HG02870 (cell line): Measurements from ENCODE around the gene TSPAN14.

Source experiments
- ATAC-seq: cut with Tn5 transposase; IDR thresholded peaks from one replicate; pipeline ENCODE4 v1.9.1; 2021; ENCODE audit warnings: mild to moderate bottlenecking, moderate library complexity; ENCODE audit not compliant: unreplicated experiment

Gene TSPAN14

GRCh38 chr10:80486785-80487420, 32.8 kb downstream of the TSPAN14 start:
- no peak for ATAC-seq

- ATAC-seq: no peak
These were observed 33.3 kb downstream of the TSPAN14 start for GRCh38 chr10:80487421-80487785.

DNA sequence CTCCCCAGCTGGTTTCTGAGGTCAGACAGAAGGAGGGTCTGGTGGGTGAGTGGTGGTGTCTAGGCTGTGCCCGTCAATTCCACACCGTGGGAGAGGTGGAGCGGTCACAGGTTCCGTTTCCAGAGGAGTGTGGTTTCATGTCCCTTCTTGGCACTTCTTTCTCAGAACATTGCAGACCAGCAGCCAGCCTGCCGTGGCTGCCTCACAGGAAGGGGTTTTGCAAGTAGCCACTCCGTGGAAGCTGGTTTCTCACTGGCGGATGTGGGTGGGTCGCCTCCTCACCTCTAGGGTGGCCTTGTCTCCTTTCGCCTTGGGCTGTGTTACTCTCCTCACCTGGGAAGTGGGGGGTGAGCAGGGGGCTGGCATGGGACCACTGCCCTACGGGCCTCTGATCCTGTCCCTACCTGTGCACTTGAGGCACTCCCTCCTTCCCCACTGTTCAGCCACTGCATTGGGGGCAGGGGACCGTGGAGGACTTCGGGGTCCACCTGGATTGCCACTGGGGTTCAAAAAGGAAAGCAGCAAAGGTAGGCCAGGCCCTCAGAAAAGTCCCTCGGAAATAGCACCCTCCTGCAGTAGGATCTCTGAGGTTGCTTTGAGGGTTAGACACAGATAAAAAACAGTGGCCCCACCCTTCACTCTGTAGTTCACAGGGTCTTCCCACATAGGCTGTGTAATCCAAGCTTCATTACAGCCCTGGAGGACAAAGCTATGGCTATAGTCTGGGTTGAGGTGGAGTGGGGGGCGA, 33.9 kb downstream of the TSPAN14 start:
- no peak for ATAC-seq

GRCh38 chr10:80488539-80489066, 34.5 kb downstream of the TSPAN14 start:
- ATAC-seq: no peak

DNA sequence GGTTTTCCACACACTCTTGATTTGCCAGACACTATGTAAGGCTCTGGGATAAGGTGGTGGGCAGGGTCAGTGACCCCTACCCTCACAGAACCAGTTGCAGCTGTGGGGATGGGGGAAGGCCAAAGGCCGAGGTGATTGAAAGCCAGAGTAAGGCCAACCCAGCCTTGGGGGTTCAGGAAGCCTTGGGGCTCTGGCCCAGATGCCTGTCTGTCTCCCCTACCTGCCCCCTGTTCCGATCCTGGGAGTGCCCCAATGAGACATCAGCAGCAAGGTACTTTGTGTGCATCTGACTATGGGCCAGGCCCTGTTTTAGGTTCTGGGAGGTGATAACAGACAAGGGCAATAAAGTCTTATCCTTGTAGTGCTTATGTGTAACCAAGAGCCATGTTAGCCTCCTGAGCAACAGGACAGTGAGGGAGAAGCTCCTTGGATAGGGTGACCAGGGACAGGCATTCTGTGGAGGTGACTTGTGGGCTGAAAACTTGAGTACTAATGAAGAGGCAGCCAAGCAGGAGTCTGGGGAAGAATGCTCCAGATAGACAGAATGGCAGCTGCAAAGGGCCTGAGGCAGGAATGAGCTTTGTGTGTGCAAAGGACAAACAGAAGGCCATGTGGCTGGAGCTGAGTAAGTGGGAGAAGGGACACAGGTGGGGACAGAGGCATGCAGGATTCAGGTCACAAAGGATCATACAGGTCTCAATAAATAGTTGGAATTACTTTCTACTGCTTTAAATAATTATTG, 35.4 kb downstream of the TSPAN14 start:
- ATAC-seq: no peak

GRCh38 chr10:80491251-80492102, 37.4 kb downstream of the TSPAN14 start:
- ATAC-seq: no peak

GRCh38 chr10:80492848-80493521, 38.9 kb downstream of the TSPAN14 start:
- peak; percentile 36 for ATAC-seq

DNA sequence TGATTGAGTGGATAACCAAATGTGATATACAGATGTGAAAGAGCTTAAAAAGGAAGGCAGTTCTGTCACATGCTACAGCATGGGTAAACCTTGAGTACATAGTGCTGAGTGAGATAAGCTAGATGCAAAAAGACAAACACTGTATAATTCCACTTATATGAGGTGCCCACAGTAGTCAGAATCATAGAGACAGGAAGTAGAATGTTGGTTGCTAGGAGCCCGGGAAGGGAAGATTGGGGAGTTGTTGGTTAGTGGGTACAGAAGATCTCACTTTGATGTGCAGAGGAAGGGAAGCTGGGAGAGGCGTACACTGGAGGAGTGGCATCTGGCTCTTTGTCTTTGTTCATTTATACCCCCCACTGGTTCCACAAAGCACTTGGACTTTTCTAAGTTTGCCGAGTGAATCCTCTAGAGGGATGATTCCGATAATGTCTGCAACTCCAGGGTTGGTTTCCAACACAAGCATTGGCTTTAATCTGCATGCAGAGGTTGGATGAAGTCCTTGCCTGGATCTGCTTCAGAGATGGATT, 39.5 kb downstream of the TSPAN14 start:
- peak; percentile 46 for ATAC-seq

DNA sequence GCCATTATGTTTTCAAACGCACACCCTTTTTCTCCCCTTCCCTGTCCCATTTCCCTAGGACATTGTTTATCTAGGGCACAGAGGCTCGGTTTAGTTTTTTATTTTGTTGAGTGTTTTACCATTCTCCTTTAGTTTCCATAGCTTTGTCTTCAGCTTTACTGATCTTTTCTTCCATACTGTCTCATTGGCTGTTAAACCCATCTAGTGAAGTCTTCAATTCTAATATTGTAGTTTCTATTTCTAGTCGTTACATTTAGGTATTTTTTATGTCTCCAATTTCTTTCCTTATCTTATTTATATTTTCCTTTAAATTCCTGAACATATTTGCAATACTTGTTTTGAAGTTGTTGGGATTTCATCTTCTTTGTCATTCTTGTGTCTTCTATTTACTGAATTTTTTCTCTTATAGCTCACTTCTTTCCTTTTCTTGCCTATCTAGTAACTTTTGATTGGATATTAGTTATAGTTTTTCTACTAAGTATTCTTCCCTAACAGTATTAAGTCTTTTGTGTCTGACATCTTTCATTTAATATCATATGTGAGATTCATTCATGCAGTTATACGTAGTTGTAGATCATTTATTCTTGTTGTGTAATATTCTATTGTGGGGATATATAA, 42.6 kb downstream of the TSPAN14 start:
- ATAC-seq: no peak

GRCh38 chr10:80497187-80498077, 43.3 kb downstream of the TSPAN14 start:
- no peak for ATAC-seq

- no peak for ATAC-seq
These were observed 44.1 kb downstream of the TSPAN14 start for GRCh38 chr10:80498078-80498832.

- ATAC-seq: no peak
These were observed 45.0 kb downstream of the TSPAN14 start for GRCh38 chr10:80498833-80499741.

DNA sequence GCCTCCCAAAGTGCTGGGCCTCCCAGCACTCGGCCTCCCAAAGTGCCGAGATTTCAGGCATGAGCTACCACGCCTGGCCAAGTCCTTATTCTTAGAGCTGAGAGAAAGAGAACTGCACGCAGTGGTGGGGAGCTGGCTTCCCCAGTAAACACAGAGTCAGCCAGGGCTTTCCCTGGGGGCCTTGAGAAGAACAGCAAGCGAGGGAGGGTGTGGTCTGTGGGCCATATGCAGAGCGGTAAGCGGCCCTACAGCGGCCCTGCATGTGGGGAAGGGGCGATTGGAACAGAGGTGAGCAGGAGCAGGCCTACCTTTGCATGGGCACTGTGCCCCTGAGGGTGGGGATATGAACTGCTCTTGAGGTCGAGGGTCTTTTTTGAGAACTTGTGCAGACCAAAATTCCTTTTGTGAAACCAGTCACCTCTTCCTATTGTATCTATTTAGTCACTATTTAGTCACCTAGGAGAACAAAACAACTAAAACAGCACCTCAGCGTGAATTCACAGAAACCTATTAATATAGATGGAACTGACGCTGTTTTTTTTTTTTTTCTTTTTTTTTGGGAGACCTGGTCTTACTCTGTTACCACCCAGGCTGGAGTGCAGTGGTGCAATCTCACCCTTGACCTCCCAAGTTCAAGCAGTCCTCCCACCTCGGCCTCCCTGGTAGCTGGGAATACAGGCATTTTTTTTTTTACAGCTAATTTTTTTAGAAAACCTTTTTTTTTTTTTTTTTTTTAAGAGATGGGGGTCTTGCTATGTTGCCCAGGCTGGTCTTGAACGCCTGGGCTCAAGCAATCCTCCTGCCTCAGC, 46.7 kb downstream of the TSPAN14 start:
- ATAC-seq: peak; percentile 41

GRCh38 chr10:80501381-80501912, 47.3 kb downstream of the TSPAN14 start:
- no peak for ATAC-seq

GRCh38 chr10:80501913-80502521, 47.9 kb downstream of the TSPAN14 start:
- ATAC-seq: no peak
